ENCODE measurements around the gene HYI. TPM values are rescaled to one million over a fixed set of nuclear protein-coding genes. Genes with fewer than 3 reads are reported as not detected.
"Not testable (repeated sequence)": the region's sequence is repeated elsewhere in the genome, so short reads cannot be mapped to it uniquely, and the experiment has no call there.

The HYI gene
- total RNA-seq, 1 donor from 2014 or later = 12.4 TPM

GRCh38 chr1:43465505-43466067 lies 11.9 kb upstream of the HYI start:
- no peak for DNase-seq (ENCODE audit: low read depth)

GRCh38 chr1:43464681-43465504 lies 11.2 kb upstream of the HYI start:
- peak; percentile 51 for DNase-seq (ENCODE audit: low read depth)

GRCh38 chr1:43463479-43463878 lies 9.7 kb upstream of the HYI start:
- no peak for DNase-seq (ENCODE audit: low read depth)

GRCh38 chr1:43460988-43461693 lies 7.4 kb upstream of the HYI start:
- no peak for DNase-seq (ENCODE audit: low read depth)

- not testable (repeated sequence) for DNase-seq (ENCODE audit: low read depth)
Observed at GRCh38 chr1:43458379-43458778, 4.6 kb upstream of the HYI start.

- no peak for DNase-seq (ENCODE audit: low read depth)
Observed at GRCh38 chr1:43455213-43455889, 1.6 kb upstream of the HYI start.

- peak; percentile 69 for DNase-seq (ENCODE audit: low read depth)
Observed at GRCh38 chr1:43454270-43455011, 710 bp upstream of the HYI start.

GRCh38 chr1:43452789-43453441 lies 816 bp downstream of the HYI start:
- DNase-seq (ENCODE audit: low read depth) = peak; percentile 37

GRCh38 chr1:43451701-43452532 lies 1.8 kb downstream of the HYI start:
- DNase-seq (ENCODE audit: low read depth) = no peak

GRCh38 chr1:43451157-43451591 lies 2.6 kb downstream of the HYI start:
- DNase-seq (ENCODE audit: low read depth) = no peak

- DNase-seq (ENCODE audit: low read depth) = no peak
Observed at GRCh38 chr1:43450251-43450941, 3.3 kb downstream of the HYI start.

- DNase-seq (ENCODE audit: low read depth) = no peak
Observed at GRCh38 chr1:43449708-43450069, 4.0 kb downstream of the HYI start.

- no peak for DNase-seq (ENCODE audit: low read depth)
Observed at GRCh38 chr1:43448955-43449707, 4.6 kb downstream of the HYI start.

GRCh38 chr1:43447891-43448708 lies 5.6 kb downstream of the HYI start:
- DNase-seq (ENCODE audit: low read depth) = peak; percentile 17

GRCh38 chr1:43446881-43447835 lies 6.6 kb downstream of the HYI start:
- no peak for DNase-seq (ENCODE audit: low read depth)

GRCh38 chr1:43446388-43446740 lies 7.4 kb downstream of the HYI start:
- DNase-seq (ENCODE audit: low read depth) = no peak

All from myocyte (in vitro differentiated cells).